ENCODE data around the gene ANKUB1. TPM values are rescaled to one million over a fixed set of nuclear protein-coding genes. Genes with fewer than 3 reads are reported as not detected.

ANKUB1 gene
- total and polyA plus RNA-seq, 7 donors: 2.9 TPM; not detected in 6

- Histone ChIP-seq H3K9me3 (no peaks in the 10 kb centered on the region), H3K27ac (no peak overlapping the region), H3K4me1 (no peaks in the 10 kb centered on the region), H3K36me3 (ENCODE audit: insufficient read depth in 1 of 2, low read depth in 1 of 2) (no peaks in the 10 kb centered on the region), H3K4me3 (no peak overlapping the region), H3K27me3 (ENCODE audit: insufficient read depth in 3 of 3, low read length in 2 of 3) (peaks cover 0 to 3% (median 0%) of the 10 kb centered on the region in 3 donors)
- DNase-seq (no peak), ATAC-seq (peak in 3 of 4 donors; percentile 52 to 73 (median 57))
- TF ChIP-seq CTCF (IDR thresholded peaks at IDR 0.05): peak; percentile 69
- WGBS, 3 donors: 47 to 51% (median 50%) methylated on average over 8 of the region's 8 CpGs
- intact Hi-C loops (cut with DNase I): loop anchor here in 1 of 2 donors (5.0 kb wide), 2 partner anchors 244 to 274 kb away; no protein-coding TSS in a partner anchor
These were observed 20.6 kb downstream of the ANKUB1 start for GRCh38 chr3:149771652-149772271.

DNA sequence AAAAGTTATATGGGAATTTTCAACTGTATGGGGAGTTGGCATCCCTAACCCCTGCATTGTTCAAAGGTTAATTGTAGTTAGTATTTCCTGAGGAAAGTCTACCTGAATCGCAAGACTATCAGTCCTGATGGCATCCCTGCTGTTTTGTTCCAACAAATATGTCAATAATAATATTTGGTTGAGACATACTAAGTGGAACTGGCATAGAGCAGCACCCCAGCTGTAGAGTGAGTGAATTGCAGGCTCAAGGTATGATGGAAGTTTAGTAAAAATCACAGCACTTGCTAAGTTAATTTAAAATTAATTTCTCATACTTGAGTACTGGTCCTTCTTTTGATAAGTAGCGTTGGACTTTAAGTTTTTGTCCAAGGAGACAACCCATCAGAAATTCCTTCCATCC is 22.1 kb downstream of the ANKUB1 start:
- ATAC-seq (no peak), DNase-seq (no peak)
- no peak overlapping the region for H3K4me3 ChIP-seq
- peaks cover 0 to 3% (median 0%) of the 10 kb centered on the region in 3 donors for H3K27me3 ChIP-seq (ENCODE audit: insufficient read depth in 3 of 3, low read length in 2 of 3)
- H3K27ac ChIP-seq: no peak overlapping the region
- 85 to 89% (median 86%) methylated on average over 2 of the region's 2 CpGs for WGBS, 3 donors
- no peaks in the 10 kb centered on the region for H3K9me3 ChIP-seq
- no peaks in the 10 kb centered on the region for H3K36me3 ChIP-seq (ENCODE audit: insufficient read depth in 1 of 2, low read depth in 1 of 2)
- no peaks in the 10 kb centered on the region for H3K4me1 ChIP-seq
- intact Hi-C loops (cut with DNase I): loop anchor here in 1 of 2 donors (5.0 kb wide), 2 partner anchors 243 to 273 kb away; no protein-coding TSS in a partner anchor
- no peak for TF ChIP-seq CTCF (IDR thresholded peaks at IDR 0.05)

DNA sequence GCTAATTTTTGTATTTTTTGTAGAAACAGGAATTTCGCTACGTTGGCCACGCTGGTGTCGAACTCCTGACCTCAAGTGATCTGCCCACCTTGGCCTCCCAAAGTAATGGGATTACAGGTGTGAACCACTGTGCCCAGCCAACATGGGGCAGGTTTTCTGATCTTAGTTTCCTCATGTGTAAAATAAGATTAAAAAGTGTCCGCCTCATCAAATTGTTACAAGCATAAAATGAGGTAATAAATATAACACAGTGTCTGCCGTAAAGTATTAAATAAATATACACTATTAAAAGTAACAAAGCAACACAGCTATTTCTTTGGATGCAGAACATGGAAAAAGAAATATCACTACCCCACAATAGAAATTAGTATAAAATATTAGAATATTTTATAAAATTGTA is 23.6 kb downstream of the ANKUB1 start:
- Histone ChIP-seq H3K4me1 (no peaks in the 10 kb centered on the region), H3K4me3 (no peak overlapping the region), H3K9me3 (no peaks in the 10 kb centered on the region), H3K36me3 (ENCODE audit: insufficient read depth in 1 of 2, low read depth in 1 of 2) (no peaks in the 10 kb centered on the region), H3K27me3 (ENCODE audit: insufficient read depth in 3 of 3, low read length in 2 of 3) (peaks cover 0 to 3% (median 0%) of the 10 kb centered on the region in 3 donors), H3K27ac (no peak overlapping the region)
- DNase-seq: no peak
- no peak for TF ChIP-seq CTCF (IDR thresholded peaks at IDR 0.05)
- WGBS, 3 donors: 88 to 95% (median 93%) methylated on average over 6 of the region's 6 CpGs
- no peak for ATAC-seq
- intact Hi-C loops (cut with DNase I): loop anchor here in 1 of 2 donors (5.0 kb wide), 1 partner anchor 39 kb away; no protein-coding TSS in a partner anchor

- H3K4me3 ChIP-seq: no peak overlapping the region
- DNase-seq: no peak
- intact Hi-C loops (cut with DNase I): loop anchor here in 1 of 2 donors (5.0 kb wide), 1 partner anchor 40 kb away; no protein-coding TSS in a partner anchor
- TF ChIP-seq CTCF (IDR thresholded peaks at IDR 0.05): no peak
- WGBS, 3 donors: 79 to 89% (median 79%) methylated on average over 6 of the region's 6 CpGs
- H3K4me1 ChIP-seq: no peaks in the 10 kb centered on the region
- ATAC-seq: no peak
- H3K27me3 ChIP-seq (ENCODE audit: insufficient read depth in 3 of 3, low read length in 2 of 3): peaks cover 0 to 6% (median 3%) of the 10 kb centered on the region in 3 donors
- H3K9me3 ChIP-seq: no peaks in the 10 kb centered on the region
- no peak overlapping the region for H3K27ac ChIP-seq
- no peaks in the 10 kb centered on the region for H3K36me3 ChIP-seq (ENCODE audit: insufficient read depth in 1 of 2, low read depth in 1 of 2)
These were observed 24.6 kb downstream of the ANKUB1 start for GRCh38 chr3:149767720-149768119.
